B cell (primary cell): ENCODE results near the gene ZMIZ1. TPM values are rescaled to one million over a fixed set of nuclear protein-coding genes. Genes with fewer than 3 reads are reported as not detected.

Experiments used
- ATAC-seq: fragments of 200-7000 bp; cut with Tn5 transposase; one replicate; pipeline ENCODE4 v1.10.0; 2021; ENCODE audit warnings: low read depth, mild to moderate bottlenecking, moderate number of reproducible peaks, moderate library complexity
- CTCF ChIA-PET: fragments of 350-600 bp; sonication (Branson Sonifier 250); formaldehyde crosslinking; loops from one replicate; lab custom pipeline; 2021; ENCODE audit warnings: antibody characterized with exemption, inconsistent platforms; lab: Charles Lee
- POLR2A ChIA-PET: fragments of 350-600 bp; sonication (Branson Sonifier 250); formaldehyde crosslinking; loops from one replicate; lab custom pipeline; 2021; ENCODE audit warnings: antibody characterized with exemption; lab: Charles Lee
- DNase-seq: peaks from one replicate; pipeline ENCODE4 v3.0.0; 2013
- H2AFZ ChIP-seq: 2 replicates; pipeline ENCODE4 v1.6.1; 2012; ENCODE audit warnings: mild to moderate bottlenecking, low read depth, low read length; ENCODE audit not compliant: insufficient read depth, poor library complexity, severe bottlenecking
- H3K27ac ChIP-seq, 2 donors: 1 replicate in 1 of 2; 2 replicates in 1 of 2; pipeline ENCODE4 v1.5.1; 2012 to 2013; ENCODE audit warnings: low read length in 2 of 2, mild to moderate bottlenecking in 2 of 2, moderate library complexity in 1 of 2
- H3K27me3 ChIP-seq, 4 experiments: fragments of 200-600 bp in 1 of 4; sonication (generic) in 1 of 4; replicated peaks in 1 of 4; 1 replicate in 2 of 4; 2 replicates in 2 of 4; pipeline versions ENCODE4 v1.6.1 to v1.7.0; 2013 to 2016; ENCODE audit warnings: low read length in 3 of 4, mild to moderate bottlenecking in 2 of 4, mixed read lengths in 1 of 4, moderate library complexity in 1 of 4; ENCODE audit not compliant: insufficient read depth in 4 of 4, control insufficient read depth in 3 of 4; ENCODE audit errors: control extremely low read depth in 1 of 4
- H3K36me3 ChIP-seq, 2 experiments: replicated peaks in 1 of 2; 1 replicate in 1 of 2; 2 replicates in 1 of 2; pipeline versions ENCODE4 v1.6.1 to v1.7.1; 2013; ENCODE audit warnings: low read length in 1 of 2; ENCODE audit not compliant: insufficient read depth in 2 of 2, control insufficient read depth in 1 of 2; ENCODE audit errors: control extremely low read depth in 1 of 2, extremely low read depth in 1 of 2
- H3K4me1 ChIP-seq, 2 donors: fragments of 200-600 bp in 1 of 2; sonication (generic) in 1 of 2; 1 replicate in 1 of 2; 2 replicates in 1 of 2; pipeline versions ENCODE4 v1.5.1 to v1.6.1; 2013 to 2017; ENCODE audit warnings: low read length in 2 of 2; ENCODE audit not compliant: control insufficient read depth in 2 of 2, insufficient read depth in 2 of 2
- H3K4me2 ChIP-seq: replicated peaks from 2 replicates; pipeline ENCODE3; 2012; ENCODE audit warnings: mild to moderate bottlenecking, low read depth, low read length; ENCODE audit not compliant: poor library complexity, severe bottlenecking
- H3K4me3 ChIP-seq, 5 experiments: fragments of 200-600 bp in 1 of 5; sonication (generic) in 1 of 5; 1 replicate in 3 of 5; 2 replicates in 2 of 5; pipeline versions ENCODE4 v1.5.1 to v1.7.0; 2011 to 2016; ENCODE audit warnings: low read length in 4 of 5, mild to moderate bottlenecking in 4 of 5, low read depth in 2 of 5, control low read depth in 1 of 5, moderate library complexity in 1 of 5; ENCODE audit not compliant: insufficient read depth in 1 of 5; ENCODE audit errors: control extremely low read depth in 1 of 5, extremely low read depth in 1 of 5
- H3K79me2 ChIP-seq: fragments of 200-600 bp; sonication (generic); one replicate; pipeline ENCODE4 v1.6.0; 2016; ENCODE audit warnings: low read length; ENCODE audit not compliant: control insufficient read depth, insufficient read depth
- H3K9ac ChIP-seq: fragments of 200-600 bp; sonication (generic); 2 replicates; pipeline ENCODE4 v1.6.1; 2017; ENCODE audit warnings: mild to moderate bottlenecking, low read length, moderate library complexity
- H3K9me3 ChIP-seq, 3 donors: one replicate each; pipeline versions ENCODE4 v1.6.1 to v1.7.1; 2013; ENCODE audit warnings: low read length in 2 of 3; ENCODE audit not compliant: control insufficient read depth in 2 of 3, insufficient read depth in 1 of 3; ENCODE audit errors: control extremely low read depth in 1 of 3
- H4K20me1 ChIP-seq: 2 replicates; pipeline ENCODE4 v1.6.0; 2012; ENCODE audit warnings: mild to moderate bottlenecking, low read length; ENCODE audit not compliant: insufficient read depth, control insufficient read depth, poor library complexity, severe bottlenecking
- H3K27ac Mint-ChIP-seq: one replicate; pipeline ENCODE4 v1.8.0; 2021; ENCODE audit warnings: mixed read lengths
- H3K27me3 Mint-ChIP-seq: one replicate; pipeline ENCODE4 v1.8.0; 2021; ENCODE audit warnings: mixed read lengths
- H3K4me1 Mint-ChIP-seq: one replicate; pipeline ENCODE4 v1.8.0; 2021; ENCODE audit warnings: mixed read lengths
- H3K4me3 Mint-ChIP-seq: one replicate; pipeline ENCODE4 v1.8.0; 2021; ENCODE audit warnings: mixed read lengths
- H3K9me3 Mint-ChIP-seq: one replicate; pipeline ENCODE4 v1.8.0; 2022; ENCODE audit warnings: mixed read lengths; ENCODE audit not compliant: insufficient read depth
- CTCF ChIP-seq: fragments of 200-600 bp; IDR thresholded peaks from one replicate; pipeline ENCODE4 v1.8.0; 2022; ENCODE audit warnings: antibody characterized with exemption, mild to moderate bottlenecking
- EZH2 ChIP-seq: IDR thresholded peaks from 2 replicates; pipeline ENCODE4 v1.6.1; 2012; ENCODE audit warnings: borderline replicate concordance, low read depth, mild to moderate bottlenecking, moderate library complexity, low read length; ENCODE audit not compliant: insufficient read depth, poor library complexity, severe bottlenecking
- WGBS: methylation state at CpG from one replicate; pipeline ENCODE4 v1.1.5; 2013; ENCODE audit warnings: missing lambda C conversion rate; ENCODE audit not compliant: insufficient coverage; 5-methylcytosine and 5-hydroxymethylcytosine counted together
- intact Hi-C: fragments of 100-400 bp; cut with micrococcal nuclease; formaldehyde crosslinking; loops from one replicate; pipeline ENCODE4 v1.10.0; 2022
- polyA plus RNA-seq: library from polyadenylated mRNA; depleted of rRNA; stranded (reverse); fragments of >200 nt; gene quantifications from 2 replicates; pipeline ENCODE4 v1.2.3, GENCODE V29; 2012
- total RNA-seq, 2 donors: library from RNA; stranded (reverse); fragments of 120-200 nt in 1 of 2; gene quantifications; 1 replicate in 1 of 2; 2 replicates in 1 of 2; pipeline versions ENCODE4 v1.2.3 to v1.2.4, GENCODE V29; 2013 to 2022

Gene ZMIZ1
- total and polyA plus RNA-seq, 2 donors (not counting 1 experiment from before 2014, with no cell fraction given): 14.3 to 64.9 TPM

- Histone ChIP-seq H3K27ac (no peak overlapping the region), H3K4me3 (no peak overlapping the region), H3K9me3 (peaks cover 0 to 7% (median 0%) of the 10 kb centered on the region in 3 donors), H3K9ac (no peak overlapping the region), H3K4me1 (peaks cover 35 to 55% of the 10 kb centered on the region in 2 donors), H3K36me3 (no peaks in the 10 kb centered on the region), H2AFZ (no peak overlapping the region), H4K20me1 (no peaks in the 10 kb centered on the region), H3K4me2 (no peak overlapping the region), H3K79me2 (no peaks in the 10 kb centered on the region), H3K27me3 (peaks cover 0 to 12% (median 3%) of the 10 kb centered on the region in 4 experiments)
- Mint-ChIP-seq H3K4me3 (no peak overlapping the region), H3K9me3 (no peaks in the 10 kb centered on the region), H3K27ac (no peak overlapping the region), H3K4me1 (peaks cover 41% of the 10 kb centered on the region), H3K27me3 (peaks cover 24% of the 10 kb centered on the region)
- ATAC-seq: no peak
- no peak for TF ChIP-seq EZH2
- TF ChIP-seq CTCF: no peak
- intact Hi-C loops: no loop called here
- 0% methylated on average over 1 of the region's 2 CpGs for WGBS
- ChIA-PET POLR2A (no interaction called here), CTCF (no interaction called here)
- no peak for DNase-seq
Observed at GRCh38 chr10:79136236-79137005, 67.7 kb downstream of the ZMIZ1 start.

DNA sequence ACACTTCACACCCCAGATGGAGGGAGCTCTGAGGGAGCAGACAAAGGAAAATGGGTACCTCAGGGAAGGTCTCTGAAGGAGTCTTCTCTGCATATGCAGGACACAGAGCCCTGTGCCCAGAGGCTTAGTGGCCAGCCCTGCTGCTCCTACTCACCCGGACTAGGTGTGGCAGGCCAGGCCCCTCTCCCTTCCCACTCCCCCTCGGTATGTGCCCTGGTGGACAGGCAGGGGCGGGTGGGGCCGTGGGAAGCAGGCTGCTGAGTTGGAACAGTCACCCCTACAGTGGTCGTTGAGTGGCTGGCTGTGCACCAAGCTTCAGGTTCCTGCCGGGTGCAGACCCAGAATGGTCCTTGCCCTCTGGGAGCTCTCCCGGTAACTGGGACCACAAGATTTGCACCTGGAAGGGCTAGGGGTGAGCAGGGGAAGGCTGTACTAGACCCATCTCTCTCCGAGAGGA is 68.6 kb downstream of the ZMIZ1 start:
- H3K27me3 Mint-ChIP-seq: peaks cover 32% of the 10 kb centered on the region
- Histone ChIP-seq H3K4me1 (peaks cover 35 to 51% of the 10 kb centered on the region in 2 donors), H3K4me3 (no peak overlapping the region), H2AFZ (peak overlapping the region; percentile 52), H3K27ac (no peak overlapping the region), H4K20me1 (no peaks in the 10 kb centered on the region), H3K9me3 (peaks cover 0 to 6% (median 0%) of the 10 kb centered on the region in 3 donors), H3K79me2 (no peaks in the 10 kb centered on the region), H3K9ac (peak overlapping the region; percentile 11), H3K27me3 (peaks cover 0 to 12% (median 3%) of the 10 kb centered on the region in 4 experiments), H3K4me2 (peak overlapping the region; percentile 68), H3K36me3 (no peaks in the 10 kb centered on the region)
- H3K4me3 Mint-ChIP-seq: peak overlapping the region; percentile 32
- intact Hi-C loops: no loop called here
- ChIA-PET CTCF (no interaction called here), POLR2A (no interaction called here)
- ATAC-seq (no peak), DNase-seq (no peak)
- peaks cover 41% of the 10 kb centered on the region for H3K4me1 Mint-ChIP-seq
- no peak for TF ChIP-seq CTCF
- TF ChIP-seq EZH2: no peak
- H3K9me3 Mint-ChIP-seq: no peaks in the 10 kb centered on the region
- no peak overlapping the region for H3K27ac Mint-ChIP-seq
- 12% methylated on average over 7 of the region's 8 CpGs for WGBS
